Type B pancreatic cell (in vitro differentiated cells): ENCODE data around the gene SCAMP5. TPM values are rescaled to one million over a fixed set of nuclear protein-coding genes. Genes with fewer than 3 reads are reported as not detected.

Source experiments
- DNase-seq: peaks from one replicate; pipeline ENCODE4 v3.0.0; 2021; ENCODE audit warnings: mixed read lengths; ENCODE audit not compliant: unreplicated experiment; ENCODE audit errors: extremely low spot score
- H3K27ac Mint-ChIP-seq: 2 replicates; pipeline ENCODE4 v1.8.0; 2021; ENCODE audit warnings: mild to moderate bottlenecking, mixed read lengths
- H3K27me3 Mint-ChIP-seq: 2 replicates; pipeline ENCODE4 v1.8.0; 2021; ENCODE audit warnings: mixed read lengths
- H3K36me3 Mint-ChIP-seq: 2 replicates; pipeline ENCODE4 v1.8.0; 2021; ENCODE audit warnings: mixed read lengths
- H3K4me1 Mint-ChIP-seq: one replicate; pipeline ENCODE4 v1.8.0; 2021; ENCODE audit warnings: mixed read lengths; ENCODE audit not compliant: unreplicated experiment
- H3K4me3 Mint-ChIP-seq: 2 replicates; pipeline ENCODE4 v1.8.0; 2021; ENCODE audit warnings: mild to moderate bottlenecking, mixed read lengths
- H3K9me3 Mint-ChIP-seq: 2 replicates; pipeline ENCODE4 v1.8.0; 2021; ENCODE audit warnings: mixed read lengths
- total RNA-seq: library from RNA; stranded (reverse); gene quantifications from 2 replicates; pipeline ENCODE4 v1.2.1, GENCODE V29; 2021; ENCODE audit warnings: low replicate concordance
- TF ChIP-seq, protein P1 (sequence below): fragments of 200-600 bp; sonication (generic); conservative IDR thresholded peaks from 2 replicates; pipeline ENCODE4 v1.5.0; 2021; ENCODE audit warnings: antibody characterized with exemption, mild to moderate bottlenecking

Gene SCAMP5
- total RNA-seq, 1 donor from 2014 or later: 38.1 TPM

- H3K4me3 Mint-ChIP-seq: no peak overlapping the region
- H3K4me1 Mint-ChIP-seq: peaks cover 28% of the 10 kb centered on the region
- H3K27ac Mint-ChIP-seq: no peak overlapping the region
- no peaks in the 10 kb centered on the region for H3K27me3 Mint-ChIP-seq
- H3K9me3 Mint-ChIP-seq: peaks cover 6% of the 10 kb centered on the region
- DNase-seq: peak; percentile 20
- TF ChIP-seq, protein P1, sequence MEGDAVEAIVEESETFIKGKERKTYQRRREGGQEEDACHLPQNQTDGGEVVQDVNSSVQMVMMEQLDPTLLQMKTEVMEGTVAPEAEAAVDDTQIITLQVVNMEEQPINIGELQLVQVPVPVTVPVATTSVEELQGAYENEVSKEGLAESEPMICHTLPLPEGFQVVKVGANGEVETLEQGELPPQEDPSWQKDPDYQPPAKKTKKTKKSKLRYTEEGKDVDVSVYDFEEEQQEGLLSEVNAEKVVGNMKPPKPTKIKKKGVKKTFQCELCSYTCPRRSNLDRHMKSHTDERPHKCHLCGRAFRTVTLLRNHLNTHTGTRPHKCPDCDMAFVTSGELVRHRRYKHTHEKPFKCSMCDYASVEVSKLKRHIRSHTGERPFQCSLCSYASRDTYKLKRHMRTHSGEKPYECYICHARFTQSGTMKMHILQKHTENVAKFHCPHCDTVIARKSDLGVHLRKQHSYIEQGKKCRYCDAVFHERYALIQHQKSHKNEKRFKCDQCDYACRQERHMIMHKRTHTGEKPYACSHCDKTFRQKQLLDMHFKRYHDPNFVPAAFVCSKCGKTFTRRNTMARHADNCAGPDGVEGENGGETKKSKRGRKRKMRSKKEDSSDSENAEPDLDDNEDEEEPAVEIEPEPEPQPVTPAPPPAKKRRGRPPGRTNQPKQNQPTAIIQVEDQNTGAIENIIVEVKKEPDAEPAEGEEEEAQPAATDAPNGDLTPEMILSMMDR: no peak
- H3K36me3 Mint-ChIP-seq: peaks cover 7% of the 10 kb centered on the region
Measured at GRCh38 chr15:75061272-75061671, 65.9 kb downstream of the SCAMP5 start.

- TF ChIP-seq, protein P1: no peak
- Mint-ChIP-seq H3K27ac (no peak overlapping the region), H3K4me3 (no peak overlapping the region), H3K4me1 (peaks cover 30% of the 10 kb centered on the region), H3K36me3 (peaks cover 10% of the 10 kb centered on the region), H3K9me3 (peaks cover 9% of the 10 kb centered on the region), H3K27me3 (no peaks in the 10 kb centered on the region)
- peak; percentile 22 for DNase-seq
Measured at GRCh38 chr15:75062706-75063105, 67.3 kb downstream of the SCAMP5 start.

DNA sequence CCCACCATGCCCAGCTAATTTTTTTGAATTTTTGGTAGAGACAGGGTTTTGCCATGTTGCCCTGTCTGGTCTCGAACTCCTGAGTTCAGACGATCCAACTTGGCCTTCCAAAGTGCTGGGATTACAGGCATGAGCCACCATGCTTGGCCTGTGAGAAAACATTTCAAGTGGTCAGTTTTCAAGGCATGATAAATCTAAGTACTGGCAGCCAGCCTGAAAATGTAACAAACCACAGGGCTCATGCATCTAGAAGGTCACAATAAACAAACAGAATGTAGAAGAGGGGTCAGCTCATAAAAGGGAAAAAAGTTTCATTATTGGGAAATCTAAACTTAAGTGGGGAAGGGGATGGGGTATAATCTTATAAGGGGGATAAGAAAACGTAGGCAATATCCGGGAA, 68.0 kb downstream of the SCAMP5 start:
- Mint-ChIP-seq H3K27ac (no peak overlapping the region), H3K9me3 (peaks cover 6% of the 10 kb centered on the region), H3K4me1 (peaks cover 23% of the 10 kb centered on the region)

DNA sequence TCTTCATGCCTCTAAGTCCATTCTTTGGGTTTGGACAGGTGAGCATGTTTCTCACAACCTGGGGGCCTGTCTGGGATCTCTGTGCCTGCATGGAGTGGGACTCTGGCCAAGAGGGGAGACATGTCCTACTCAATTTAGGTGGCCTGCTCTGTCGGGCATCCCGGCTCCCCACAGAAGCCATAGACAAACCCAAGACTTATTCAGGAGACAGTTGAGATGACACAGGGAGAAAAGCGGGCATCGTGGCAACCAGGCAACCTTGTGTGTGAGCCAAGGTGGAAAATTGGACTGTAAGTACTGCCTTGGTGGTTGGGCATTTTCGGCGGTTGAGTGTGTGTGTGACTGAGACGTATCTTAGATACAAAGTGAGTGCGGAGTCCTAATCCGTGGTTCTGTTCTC, 68.5 kb downstream of the SCAMP5 start:
- Mint-ChIP-seq H3K27ac (no peak overlapping the region), H3K4me1 (peaks cover 20% of the 10 kb centered on the region), H3K4me3 (no peak overlapping the region), H3K36me3 (peaks cover 3% of the 10 kb centered on the region), H3K9me3 (peaks cover 4% of the 10 kb centered on the region), H3K27me3 (no peaks in the 10 kb centered on the region)
- TF ChIP-seq, protein P1: no peak
- DNase-seq: peak; percentile 45

More for the DNA sequence above, 68.0 kb downstream of the SCAMP5 start:
- Mint-ChIP-seq H3K4me3 (no peak overlapping the region), H3K27me3 (no peaks in the 10 kb centered on the region), H3K36me3 (peaks cover 5% of the 10 kb centered on the region)
- TF ChIP-seq, protein P1: no peak
- DNase-seq: peak; percentile 29

GRCh38 chr15:75064846-75065245, 69.5 kb downstream of the SCAMP5 start:
- H3K27me3 Mint-ChIP-seq: no peaks in the 10 kb centered on the region
- TF ChIP-seq, protein P1: no peak
- H3K27ac Mint-ChIP-seq: peak overlapping the region; percentile 80
- H3K9me3 Mint-ChIP-seq: peaks cover 4% of the 10 kb centered on the region
- H3K4me1 Mint-ChIP-seq: peaks cover 24% of the 10 kb centered on the region
- DNase-seq: no peak
- H3K4me3 Mint-ChIP-seq: no peak overlapping the region
- H3K36me3 Mint-ChIP-seq: peaks cover 3% of the 10 kb centered on the region

DNA sequence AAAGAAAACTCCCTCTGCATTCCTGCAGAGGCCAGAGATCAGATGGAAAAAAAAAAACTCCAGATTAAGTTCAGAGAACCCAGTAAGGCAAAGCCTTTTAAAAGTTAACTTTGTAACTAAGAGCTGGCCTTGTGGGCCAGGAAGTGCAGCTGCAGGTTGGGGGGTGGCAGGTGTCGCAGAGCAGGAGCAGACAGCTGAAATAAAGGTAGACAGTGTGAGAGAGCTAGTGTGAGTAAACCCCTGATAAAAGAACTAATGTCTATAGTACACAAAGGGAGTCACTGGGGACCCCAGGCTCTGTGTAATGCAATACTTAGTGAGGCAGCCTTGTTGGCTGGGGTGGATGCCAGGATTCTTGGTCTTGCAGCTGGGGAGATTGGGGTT, 70.1 kb downstream of the SCAMP5 start:
- Mint-ChIP-seq H3K27ac (peak overlapping the region; percentile 80), H3K36me3 (peaks cover 3% of the 10 kb centered on the region), H3K4me3 (peak overlapping the region; percentile 24), H3K9me3 (peaks cover 4% of the 10 kb centered on the region), H3K4me1 (peaks cover 25% of the 10 kb centered on the region), H3K27me3 (no peaks in the 10 kb centered on the region)
- TF ChIP-seq, protein P1: no peak
- peak; percentile 51 for DNase-seq
